GM19035 (cell line): ENCODE data around the gene DNAH11.

Experiments used
- ATAC-seq: cut with Tn5 transposase; IDR thresholded peaks from one replicate; pipeline ENCODE4 v1.9.1; 2021; ENCODE audit not compliant: unreplicated experiment

The DNAH11 gene

GRCh38 chr7:21948364-21948763 is 405.5 kb downstream of the DNAH11 start:
- no peak for ATAC-seq

GRCh38 chr7:21948887-21949540 is 406.2 kb downstream of the DNAH11 start:
- ATAC-seq = no peak
